ENCODE results near the gene LSAMP.
"Not testable (repeated sequence)": the region's sequence is repeated elsewhere in the genome, so short reads cannot be mapped to it uniquely, and the experiment has no call there.

LSAMP gene

GRCh38 chr3:115825046-115825445 is 620.2 kb downstream of the LSAMP start:
- DNase-seq, result no peak

GRCh38 chr3:115823083-115823482 is 622.2 kb downstream of the LSAMP start:
- no peak for DNase-seq

- DNase-seq, result no peak
Measured at GRCh38 chr3:115822579-115822978, 622.7 kb downstream of the LSAMP start.

GRCh38 chr3:115819785-115820384 is 625.4 kb downstream of the LSAMP start:
- peak; percentile 36 for DNase-seq

DNA sequence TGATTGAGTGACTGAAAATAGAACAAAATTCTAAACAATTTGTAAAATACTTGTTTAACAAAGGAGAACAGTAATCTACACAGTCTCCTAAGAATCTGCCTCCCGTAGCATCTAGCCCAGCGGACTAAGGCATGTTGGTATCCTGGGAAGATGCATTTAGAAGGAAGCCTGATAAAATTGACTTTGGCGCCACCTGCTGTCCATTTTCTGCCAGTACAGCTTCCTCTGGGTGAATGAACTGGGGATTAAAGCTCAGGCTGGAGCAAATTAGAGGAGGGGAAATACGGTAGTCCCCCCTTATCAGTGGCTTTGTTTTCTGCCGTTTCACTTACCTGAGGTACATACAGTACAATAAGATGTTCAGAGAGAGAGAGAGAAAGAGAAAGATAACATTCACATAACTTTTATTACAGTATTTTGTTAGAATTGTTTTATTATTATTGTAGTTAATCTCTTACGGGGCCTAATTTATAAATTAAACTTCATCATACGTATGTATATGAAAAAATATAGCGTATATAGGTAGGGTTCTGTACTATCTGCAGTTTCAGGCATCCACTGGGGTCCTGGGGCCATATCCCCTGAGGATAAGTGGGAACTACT is 630.4 kb downstream of the LSAMP start:
- DNase-seq, result peak; percentile 64

- no peak for DNase-seq
Measured at GRCh38 chr3:115814006-115814405, 631.3 kb downstream of the LSAMP start.

GRCh38 chr3:115808816-115809215 is 636.5 kb downstream of the LSAMP start:
- no peak for DNase-seq

DNA sequence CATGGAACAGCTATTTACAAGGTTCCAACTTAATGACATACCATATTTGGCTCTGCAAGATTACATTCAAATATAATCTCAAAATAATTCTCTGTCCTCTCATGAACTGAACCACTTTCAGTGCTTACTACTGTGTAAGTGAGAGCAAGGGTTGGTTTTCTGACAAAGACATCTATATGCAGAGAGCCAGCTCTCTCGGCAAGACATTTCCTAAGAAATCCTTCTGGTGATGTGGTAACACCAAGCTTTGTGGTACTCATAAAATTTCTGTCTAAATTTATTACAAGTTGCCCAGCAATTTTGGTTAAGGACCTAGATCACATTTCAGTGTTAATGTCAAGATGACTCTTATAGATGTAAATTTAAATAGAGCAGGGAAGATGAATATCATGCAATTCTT is 637.0 kb downstream of the LSAMP start:
- DNase-seq, result no peak

DNA sequence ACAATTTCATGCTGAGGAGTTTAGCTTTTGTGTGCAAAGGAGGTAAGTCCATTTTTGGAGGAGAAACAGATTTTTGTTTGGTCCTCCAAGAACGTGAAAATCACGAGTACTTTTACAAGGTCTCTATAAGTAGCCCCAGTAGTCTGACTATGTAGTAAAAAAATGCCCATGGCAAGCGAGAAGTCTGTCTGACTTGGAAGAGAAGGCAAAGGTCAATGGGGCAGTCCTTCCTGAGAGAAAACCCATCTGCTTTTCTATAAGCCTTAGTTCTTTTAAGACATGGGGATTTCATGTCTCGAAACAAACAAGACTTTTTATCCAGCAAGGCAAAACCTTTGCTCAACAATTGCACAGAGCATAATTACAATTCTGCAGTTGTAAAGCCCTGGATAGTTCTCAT is 638.8 kb downstream of the LSAMP start:
- no peak for DNase-seq

DNA sequence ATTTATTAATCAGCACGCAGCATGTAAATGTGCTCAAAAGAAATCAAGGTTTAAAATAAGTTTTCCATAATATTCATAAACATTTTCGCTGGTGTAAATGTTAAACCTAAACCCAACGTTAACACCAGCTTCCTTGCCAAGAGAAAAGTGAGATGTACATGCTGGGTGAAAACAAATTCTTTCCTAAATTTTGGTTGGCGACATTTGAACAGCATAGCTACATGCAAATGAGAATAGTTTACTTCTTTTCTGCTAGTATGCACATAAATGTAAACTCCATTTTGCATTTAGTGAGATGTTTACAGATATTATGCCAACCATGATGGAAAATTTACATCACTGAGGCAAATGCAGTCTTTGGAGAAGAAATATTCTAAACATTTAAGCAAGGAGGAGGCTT is 639.8 kb downstream of the LSAMP start:
- no peak for DNase-seq

GRCh38 chr3:115804713-115805119 is 640.6 kb downstream of the LSAMP start:
- no peak for DNase-seq

DNA sequence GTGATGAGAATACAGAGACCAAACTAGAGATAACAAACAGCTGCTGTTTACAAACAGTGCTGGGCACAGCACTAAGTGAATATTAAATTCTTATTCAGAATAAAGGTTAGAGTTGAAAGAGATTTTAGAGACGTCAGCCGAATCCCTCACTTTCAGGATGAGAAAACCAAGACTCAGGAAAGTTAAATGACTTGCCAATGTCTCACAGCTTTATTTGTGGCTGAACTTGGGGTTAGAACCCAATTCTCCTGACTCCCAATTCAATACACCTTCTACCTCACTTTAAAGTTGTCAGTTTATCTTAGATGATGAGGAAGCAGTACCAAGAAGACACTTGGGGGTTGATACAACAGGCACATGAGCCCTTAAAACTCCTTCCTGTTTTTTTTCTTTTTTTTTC is 641.1 kb downstream of the LSAMP start:
- no peak for DNase-seq

DNA sequence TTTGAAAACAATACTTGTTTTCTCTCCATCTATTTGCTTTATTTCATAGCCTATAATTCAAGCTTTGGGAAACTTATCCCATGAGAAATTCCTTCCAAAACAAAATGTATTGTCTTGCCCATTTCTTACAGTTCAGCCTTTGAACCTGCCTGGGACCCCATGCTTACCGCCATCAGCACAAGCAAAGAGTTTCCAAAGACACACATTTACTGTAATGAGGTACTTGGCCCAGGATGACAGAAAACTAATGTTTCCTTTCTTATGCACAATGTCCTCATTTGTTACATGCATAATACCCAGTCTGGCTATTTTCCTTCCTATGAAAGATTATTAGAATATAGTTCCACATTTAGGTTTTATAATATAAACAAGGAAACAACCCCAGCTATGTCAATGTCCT is 641.6 kb downstream of the LSAMP start:
- no peak for DNase-seq

DNA sequence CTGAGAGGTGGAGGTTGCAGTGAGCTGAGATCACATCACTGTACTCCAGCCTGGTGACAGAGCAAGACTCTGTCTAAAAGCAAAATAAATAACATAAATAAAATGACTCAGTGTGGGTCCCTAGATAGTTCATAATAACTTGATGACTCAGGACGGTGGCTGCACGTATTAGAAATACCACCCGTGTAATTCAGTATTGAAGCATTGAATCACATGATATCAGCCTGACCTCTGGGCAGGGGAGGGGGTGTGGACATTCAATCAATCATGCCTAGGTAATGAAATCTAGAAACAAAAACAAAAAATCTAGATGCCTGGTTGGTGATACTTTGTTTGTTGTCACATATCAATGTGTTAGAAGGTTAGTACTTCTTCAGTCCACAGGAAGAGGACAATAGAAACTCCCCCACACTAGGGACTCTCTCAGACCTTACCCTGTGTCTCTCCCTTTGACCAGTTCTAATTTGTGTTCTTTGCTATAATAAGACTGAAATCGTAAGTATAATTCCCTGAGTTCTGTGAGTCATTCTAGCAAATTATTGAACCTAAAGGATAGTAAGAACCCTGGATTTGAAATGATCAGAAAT is 644.7 kb downstream of the LSAMP start:
- no peak for DNase-seq

DNA sequence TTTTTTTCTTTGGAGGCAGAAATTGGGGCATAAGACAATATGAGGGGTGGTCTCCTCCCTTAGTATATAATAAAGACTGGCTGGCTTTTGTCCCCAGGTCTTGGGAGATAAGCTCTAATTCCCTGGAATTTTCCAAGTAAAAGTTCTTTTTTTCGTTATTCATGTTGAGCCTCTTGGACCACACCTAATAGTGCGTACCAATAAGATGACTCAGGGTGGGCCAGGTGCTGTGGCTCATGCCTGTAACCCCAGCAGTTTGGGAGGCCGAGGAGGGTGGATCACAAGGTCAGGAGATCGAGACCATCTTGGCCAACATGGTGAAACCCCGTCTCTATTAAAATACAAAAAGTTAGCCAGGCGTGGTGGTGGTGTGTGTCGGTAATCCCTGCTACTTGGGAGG is 645.2 kb downstream of the LSAMP start:
- DNase-seq, result not testable (repeated sequence)

DNA sequence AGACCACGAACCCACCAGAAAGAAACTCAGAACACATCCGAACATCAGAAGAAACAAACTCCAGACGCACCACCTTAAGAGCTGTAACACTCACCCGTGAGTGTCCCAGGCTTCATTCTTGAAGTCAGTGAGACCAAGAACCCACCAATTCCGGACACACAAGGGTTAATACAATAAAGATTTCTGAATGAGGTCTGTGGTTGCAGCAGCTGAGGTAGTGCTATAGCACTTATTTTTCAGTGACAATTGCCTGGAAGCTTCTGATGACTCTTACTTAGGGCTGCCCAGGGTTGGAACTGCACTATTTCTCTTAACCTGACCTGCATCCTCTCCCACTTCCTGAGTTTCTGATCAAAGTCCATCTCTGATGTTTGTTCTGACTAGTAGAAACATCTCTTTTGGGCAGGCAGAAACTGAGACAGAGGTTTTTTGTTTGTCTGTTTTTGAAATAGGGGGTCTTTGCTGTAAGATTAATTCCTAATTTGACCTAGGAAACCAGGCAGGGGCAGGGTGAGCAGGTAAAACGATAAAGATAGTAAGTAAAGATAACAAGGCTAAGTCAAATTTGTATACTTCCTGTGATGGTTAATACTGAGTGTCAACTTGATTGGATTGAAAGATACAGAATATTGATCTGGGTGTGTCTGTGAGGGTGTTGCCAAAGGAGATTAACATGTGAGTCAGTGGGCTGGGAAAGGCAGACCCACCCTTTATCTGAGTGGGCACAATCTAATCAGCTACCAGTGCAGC is 652.9 kb downstream of the LSAMP start:
- DNase-seq, result no peak

- not testable (repeated sequence) for DNase-seq
Measured at GRCh38 chr3:115791271-115792153, 653.8 kb downstream of the LSAMP start.

GRCh38 chr3:115790759-115791158 is 654.5 kb downstream of the LSAMP start:
- no peak for DNase-seq

DNA sequence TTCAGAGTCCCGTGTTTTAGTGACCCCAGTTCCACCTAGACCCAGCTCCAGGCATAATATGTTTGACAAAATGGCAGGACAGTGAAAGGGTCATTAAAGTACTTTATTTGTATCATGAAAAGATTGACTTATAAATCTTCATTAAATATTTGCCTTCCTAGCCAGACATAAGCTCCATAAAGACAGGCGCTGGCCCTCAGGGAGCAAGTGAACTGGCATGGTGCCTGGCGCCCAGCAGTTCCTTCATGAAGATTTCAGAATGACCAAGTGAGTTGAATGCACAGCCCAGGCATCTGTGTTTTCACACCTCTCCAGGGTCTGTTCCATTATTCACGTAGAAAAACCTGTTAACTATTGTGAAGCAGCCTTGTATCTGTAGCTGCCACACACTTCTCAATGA is 655.8 kb downstream of the LSAMP start:
- no peak for DNase-seq

DNA sequence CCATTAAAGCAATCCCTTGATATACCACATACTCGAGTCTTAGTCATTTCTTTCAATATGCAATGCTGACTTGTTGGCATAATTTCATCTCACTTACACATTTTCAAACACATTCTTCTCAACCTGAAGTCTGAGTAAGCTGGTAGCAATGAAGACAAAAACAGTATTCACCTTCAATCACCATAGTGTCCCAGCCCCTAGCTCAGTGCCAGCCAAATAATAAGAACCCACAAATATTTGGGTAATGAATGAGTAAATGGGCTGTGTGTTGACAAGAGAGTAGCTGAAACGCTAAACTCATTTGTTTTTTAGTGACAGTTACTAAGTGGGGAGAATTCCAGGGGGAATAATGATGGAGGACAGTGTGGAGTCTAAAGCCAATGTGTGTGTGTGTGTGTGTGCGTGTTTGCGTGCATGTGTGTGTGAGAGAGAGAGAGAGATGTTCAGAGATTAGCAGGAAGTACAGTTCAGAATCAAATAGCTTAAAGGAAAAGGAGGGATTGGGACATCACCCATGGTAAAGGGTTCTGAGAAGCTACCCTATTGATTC is 656.3 kb downstream of the LSAMP start:
- no peak for DNase-seq

- DNase-seq, result no peak
Measured at GRCh38 chr3:115787818-115788217, 657.5 kb downstream of the LSAMP start.

- DNase-seq, result no peak
Measured at GRCh38 chr3:115785782-115786181, 659.5 kb downstream of the LSAMP start.

Data from activated CD4-positive, CD25-positive, alpha-beta regulatory T cell treated with anti-CD3 and anti-CD28 coated beads, Interleukin-2, amount 50 U/mL, for 72 hours (primary cell).